C1 segment of cervical spinal cord (tissue), 14 donors: ENCODE data around the gene CDC14C.
"Not testable (repeated sequence)": the region's sequence is repeated elsewhere in the genome, so short reads cannot be mapped to it uniquely, and the experiment has no call there.

Experiments
- DNase-seq, 14 donors: peaks; one replicate each; lab custom pipeline; 2025; lab: John Stamatoyannopoulos, UW

The CDC14C gene

DNA sequence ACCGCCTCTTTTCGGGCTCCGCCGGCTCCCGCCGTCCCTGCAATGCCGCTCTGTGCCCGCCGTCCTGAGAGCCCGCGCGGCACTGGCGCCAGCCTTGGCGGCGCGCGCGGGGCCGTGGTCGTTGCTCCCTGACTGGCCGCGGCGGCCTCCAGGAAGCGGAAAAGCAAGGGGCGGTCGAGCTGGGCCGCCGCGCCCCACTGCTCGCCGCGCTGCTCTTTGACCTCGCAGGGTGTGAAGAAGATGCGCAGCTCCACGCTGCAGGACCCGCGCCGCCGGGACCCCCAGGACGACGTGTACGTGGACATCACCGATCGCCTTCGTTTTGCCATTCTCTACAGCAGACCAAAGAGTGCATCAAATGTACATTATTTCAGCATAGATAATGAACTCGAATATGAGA, at the start of gene CDC14C:
Gene CDC14C, plus strand, starts transcription at position 115 of the 400 bp plus-strand sequence. Its CDS starts 126 bp downstream, at position 241.
- DNase-seq: no peak

- peak in 11 of 14 donors; percentile 5 to 58 (median 22) for DNase-seq
These were observed 49.1 kb upstream of the CDC14C start for GRCh38 chr7:48875045-48875916.

DNA sequence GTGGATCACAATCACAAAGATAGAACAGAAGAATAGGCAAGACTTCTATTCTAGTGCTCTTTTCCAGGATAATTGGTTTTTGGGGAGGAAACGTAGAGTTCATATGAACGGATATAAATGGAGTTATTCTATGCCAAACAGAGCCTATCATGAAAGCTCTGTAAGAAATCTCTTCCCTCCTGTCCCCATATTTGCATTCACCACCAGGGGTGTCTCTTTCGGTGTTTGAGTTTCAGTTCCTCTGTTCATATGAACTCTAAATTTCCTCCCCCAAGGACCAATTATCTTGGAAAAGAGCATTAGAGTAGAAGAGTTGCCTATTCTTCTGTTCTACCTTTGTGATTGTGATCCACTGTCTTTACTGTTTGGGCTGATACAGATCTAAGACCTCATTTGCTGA, 48.3 kb upstream of the CDC14C start:
- no peak for DNase-seq

GRCh38 chr7:48880851-48881250, 43.5 kb upstream of the CDC14C start:
- DNase-seq: no peak

DNA sequence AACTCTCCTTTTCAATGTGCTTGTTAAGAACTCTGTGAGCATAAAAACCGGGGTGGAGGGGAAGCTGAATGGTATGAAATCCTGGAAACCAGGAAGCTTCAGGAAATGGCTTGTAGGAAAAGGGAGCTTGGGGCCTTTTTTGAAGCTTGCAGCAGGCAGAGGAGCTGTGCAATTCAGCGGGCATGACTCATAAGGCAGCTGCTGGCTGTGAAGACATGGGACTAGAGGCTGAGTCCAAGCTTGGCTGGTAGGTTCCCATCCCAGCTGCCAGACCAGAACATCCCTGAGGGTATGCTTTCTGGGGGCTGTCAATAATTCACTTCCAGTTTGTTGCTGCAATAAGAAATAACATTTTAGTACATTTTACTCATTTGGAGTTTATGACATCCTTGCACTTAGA, 36.8 kb upstream of the CDC14C start:
- DNase-seq: no peak

DNA sequence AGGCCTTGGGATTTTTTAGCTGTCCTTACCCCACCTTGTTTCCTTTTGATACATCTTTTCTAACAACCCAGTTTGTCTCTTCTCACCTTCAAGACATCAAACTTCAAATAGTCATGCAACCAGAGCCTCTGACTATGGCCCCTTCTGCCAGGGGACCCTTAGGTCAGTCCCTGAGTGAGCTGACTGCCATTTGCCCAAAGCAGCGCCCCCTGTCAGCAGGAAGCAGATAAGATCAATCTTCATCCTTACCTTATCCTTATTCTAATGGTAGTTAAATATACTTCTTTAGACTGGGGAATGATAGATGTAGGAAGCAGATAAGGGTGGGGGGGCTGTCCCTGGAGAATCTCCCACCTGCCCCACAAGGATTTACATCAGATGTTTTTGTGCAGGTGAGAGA, 29.8 kb upstream of the CDC14C start:
- DNase-seq: no peak

DNA sequence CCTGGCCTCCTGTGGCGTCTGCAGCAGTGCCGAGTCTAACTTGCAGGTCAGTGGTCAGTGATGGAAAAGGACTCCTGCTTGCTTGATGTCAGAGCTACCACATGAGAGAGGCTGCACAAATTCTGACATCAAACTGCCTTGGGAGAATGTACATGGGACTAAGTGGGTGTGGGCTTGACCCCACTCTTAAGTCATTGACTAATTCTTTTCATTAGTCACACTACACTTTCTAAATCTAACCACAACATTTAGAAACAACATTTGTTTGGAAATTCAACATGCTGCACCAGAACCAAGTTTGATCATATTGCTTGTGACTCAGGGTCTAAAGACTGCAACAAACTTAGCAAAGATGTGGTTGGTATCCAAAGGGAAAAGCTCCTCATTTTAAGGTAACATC, 24.4 kb upstream of the CDC14C start:
- DNase-seq: no peak

- no peak for DNase-seq
These were observed 22.4 kb upstream of the CDC14C start for GRCh38 chr7:48901966-48902365.

DNA sequence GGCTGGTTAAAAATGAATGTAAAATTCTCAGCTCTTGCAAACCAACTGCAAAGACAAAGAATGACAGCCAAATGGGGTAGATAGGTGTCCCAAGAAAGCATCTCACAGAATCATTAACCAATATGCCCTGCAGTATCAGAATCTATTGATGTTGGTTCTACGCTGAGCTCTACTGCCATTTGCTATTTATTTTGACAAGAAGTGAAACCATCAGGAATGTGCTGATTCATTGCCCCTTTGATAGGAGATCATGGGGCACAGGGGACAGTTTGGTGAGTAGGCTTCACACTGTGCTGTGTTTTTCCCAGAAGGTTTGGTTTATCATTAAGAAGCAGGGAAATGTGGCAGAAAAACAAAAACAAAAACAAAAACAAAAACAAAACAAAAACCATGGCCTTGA, 19.4 kb upstream of the CDC14C start:
- DNase-seq: no peak

DNA sequence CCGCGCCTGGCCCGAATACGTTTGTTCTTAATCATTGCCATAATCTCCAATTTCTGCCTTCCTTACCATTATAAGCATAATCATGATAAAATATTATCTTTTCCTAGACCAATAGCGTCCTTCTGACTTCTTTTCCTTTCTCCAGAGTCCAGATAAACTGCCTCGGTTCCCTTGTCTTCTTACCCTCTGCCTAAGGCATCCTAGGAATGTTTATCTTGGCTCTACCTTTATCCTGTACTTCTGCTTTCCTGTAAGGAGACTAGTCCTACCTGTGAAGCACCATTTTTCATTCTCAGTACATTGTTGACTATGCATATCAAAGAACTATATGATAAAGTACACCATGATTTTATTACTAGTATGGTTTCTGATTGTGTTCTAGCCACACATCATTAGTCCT, 18.7 kb upstream of the CDC14C start:
- DNase-seq: not testable (repeated sequence)

GRCh38 chr7:48909887-48910286, 14.5 kb upstream of the CDC14C start:
- not testable (repeated sequence) for DNase-seq

GRCh38 chr7:48931481-48931880, 7.1 kb downstream of the CDC14C start:
- DNase-seq: no peak

GRCh38 chr7:48932126-48932910, 8.0 kb downstream of the CDC14C start:
- DNase-seq: no peak

GRCh38 chr7:48933549-48934085, 9.3 kb downstream of the CDC14C start:
- DNase-seq: no peak

GRCh38 chr7:48938539-48939295, 14.4 kb downstream of the CDC14C start:
- DNase-seq: no peak

DNA sequence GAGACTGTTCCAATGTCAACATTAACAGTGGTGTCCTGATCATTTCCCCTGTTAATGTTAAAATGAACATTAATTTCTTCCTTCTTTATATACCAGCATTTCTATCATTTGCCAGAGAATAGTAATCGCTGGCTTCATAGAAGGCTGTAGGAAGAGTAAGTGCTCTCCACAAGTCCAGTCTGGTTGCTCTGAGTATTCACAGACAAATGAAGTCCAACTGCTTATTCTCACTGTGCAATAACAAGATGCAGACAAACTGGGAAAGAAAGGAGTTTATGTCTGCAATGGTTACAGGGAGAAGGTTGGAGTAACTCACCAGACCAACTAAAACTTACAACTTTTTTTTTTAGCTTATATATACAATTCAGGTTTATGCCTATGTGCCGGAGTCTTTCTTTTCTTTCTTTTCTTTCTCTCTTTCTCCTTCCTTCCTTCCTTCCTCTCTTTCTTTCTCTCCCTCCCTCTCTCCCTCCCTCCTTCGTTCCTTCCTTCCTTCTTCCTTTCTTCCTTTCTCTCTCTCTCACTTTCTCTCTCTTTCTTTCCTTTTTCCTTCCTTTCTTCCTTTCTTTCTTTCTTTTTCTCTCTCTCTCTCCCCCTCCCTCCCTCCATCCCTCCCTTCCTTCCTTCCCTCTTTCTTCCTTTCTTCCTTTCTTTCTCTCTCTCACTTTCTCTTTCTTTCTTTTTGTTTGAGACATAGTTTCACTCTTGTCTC, 19.1 kb downstream of the CDC14C start:
- no peak for DNase-seq

DNA sequence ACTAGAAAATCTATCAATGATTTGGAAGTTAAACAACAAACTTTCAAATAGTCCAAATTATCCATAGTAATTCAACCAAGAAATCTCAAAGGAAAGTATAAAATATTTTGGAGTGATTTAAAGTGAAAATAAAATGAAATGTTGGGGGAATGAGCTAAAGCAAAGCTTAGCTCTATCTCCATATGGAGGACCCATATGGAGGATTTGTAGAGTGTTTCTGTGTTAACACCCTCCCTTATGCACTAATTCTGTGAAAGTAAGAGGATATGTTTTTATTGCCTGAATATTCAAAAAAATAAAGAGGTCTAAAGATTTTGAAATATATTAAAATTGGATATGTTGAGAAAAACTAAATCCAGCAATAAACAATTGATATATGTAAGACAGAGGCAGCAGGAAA, 31.6 kb downstream of the CDC14C start:
- DNase-seq: no peak

GRCh38 chr7:48959676-48960075, 35.3 kb downstream of the CDC14C start:
- DNase-seq: no peak

DNA sequence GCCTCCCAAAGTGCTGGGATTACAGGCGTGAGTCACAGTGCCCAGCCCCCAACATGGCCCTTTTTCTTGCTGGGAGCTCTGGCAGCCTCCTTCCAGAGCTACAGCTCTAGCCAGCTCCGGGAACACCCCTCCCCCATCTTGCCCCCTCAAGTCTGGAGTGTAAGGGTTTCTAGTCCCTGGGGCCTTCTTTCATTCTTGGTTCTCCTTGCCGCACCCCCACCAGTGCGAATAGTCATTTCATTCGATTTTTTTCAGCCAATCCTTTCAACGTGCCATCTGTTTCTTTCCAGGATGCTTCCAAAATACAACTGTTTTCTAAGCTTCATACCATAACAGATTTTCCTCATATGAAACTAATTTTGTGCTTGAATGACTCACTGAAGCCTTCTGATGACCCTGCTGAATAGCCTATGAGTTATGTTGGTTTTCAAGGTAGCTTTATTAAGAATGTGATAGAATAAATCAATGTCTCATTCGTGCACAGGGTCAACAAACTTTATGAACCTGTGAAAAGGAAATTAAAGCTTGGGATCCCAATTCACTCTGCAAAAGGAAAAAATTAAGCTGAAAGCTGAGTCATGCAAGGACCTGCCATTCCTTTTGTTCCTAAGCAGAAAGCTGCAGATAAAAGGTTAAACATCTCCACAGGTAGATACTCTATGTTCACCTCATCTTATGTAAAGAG, 38.6 kb downstream of the CDC14C start:
- no peak for DNase-seq

DNA sequence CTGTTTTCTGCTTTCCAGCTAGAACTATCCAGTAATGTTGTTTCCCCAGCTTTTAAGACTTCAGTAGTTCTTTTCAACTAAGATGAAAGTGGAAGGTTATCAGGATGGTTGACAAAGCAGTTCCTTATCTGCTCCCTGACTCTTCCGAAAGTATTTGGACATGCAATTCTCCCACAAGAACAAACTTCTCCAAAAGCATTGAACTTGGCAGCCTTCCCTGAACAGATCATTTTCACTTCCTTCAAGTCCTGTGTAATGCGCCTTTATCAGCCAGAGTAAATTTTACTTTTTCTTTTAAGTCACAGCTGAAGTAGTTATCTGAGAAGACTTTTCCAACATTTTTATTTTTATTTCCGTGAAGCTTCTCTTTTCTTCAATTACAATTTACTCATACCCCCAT, 39.7 kb downstream of the CDC14C start:
- DNase-seq: peak in 2 of 14 donors; percentile 2 to 3
